ENCODE data around the gene ARL16. TPM values are rescaled to one million over a fixed set of nuclear protein-coding genes. Genes with fewer than 3 reads are reported as not detected.

ARL16 gene
- total and polyA plus RNA-seq, 2 experiments from 2014 or later = 40.4 to 54.9 TPM

GRCh38 chr17:81644496-81644895 is 39.1 kb downstream of the ARL16 start:
- no peak overlapping the region for H3K4me3 Mint-ChIP-seq
- peaks cover 5% of the 10 kb centered on the region; the same call in 1 of the 3 replicates for H3K9me3 Mint-ChIP-seq
- Histone ChIP-seq H3F3A (replicated peaks; ENCODE audit: low read depth) (peaks cover 13% of the 10 kb centered on the region; the same call in 1 of the 2 replicates), H2AFZ (no peak overlapping the region), H3K4me2 (no peak overlapping the region), H3K4me1 (ENCODE audit: insufficient read depth) (peaks cover 11% of the 10 kb centered on the region), H4K20me1 (replicated peaks; ENCODE audit: insufficient read depth) (no peaks in the 10 kb centered on the region), H3K9me2 (ENCODE audit: insufficient read depth) (no peaks in the 10 kb centered on the region), H3K4me3 (no peak overlapping the region), H3K79me2 (replicated peaks; ENCODE audit: insufficient read depth) (no peaks in the 10 kb centered on the region), H3K27me3 (ENCODE audit: insufficient read depth) (peaks cover 30% of the 10 kb centered on the region), H3K27ac (ENCODE audit: low read depth) (no peak overlapping the region), H3K36me3 (ENCODE audit: insufficient read depth) (no peaks in the 10 kb centered on the region)
- DNase-seq (ENCODE audit: low spot score) (no peak), ATAC-seq (no peak)
- TF ChIP-seq EZH2phosphoT487 (IDR thresholded peaks at IDR 0.05; ENCODE audit: unreplicated experiment) (no peak), EZH2 (IDR thresholded peaks at IDR 0.05; ENCODE audit: low read depth, unreplicated experiment) (no peak), POLR2AphosphoS5 (IDR thresholded peaks at IDR 0.05; ENCODE audit: low read depth) (no peak), NANOG (IDR thresholded peaks at IDR 0.05; ENCODE audit: borderline replicate concordance) (no peak), ETS1 (IDR thresholded peaks at IDR 0.05) (no peak), STAT1 (IDR thresholded peaks at IDR 0.05; ENCODE audit: unreplicated experiment) (no peak), CTCF (conservative IDR thresholded peaks at IDR 0.05; ENCODE audit: low read depth in 2 of 2) (no peak), ZNF331 (CRISPR knock-in tag; IDR thresholded peaks at IDR 0.05; ENCODE audit: low read depth) (no peak), CREB1 (CRISPR knock-in tag; IDR thresholded peaks at IDR 0.05; ENCODE audit: low read depth) (no peak), JUNB (IDR thresholded peaks at IDR 0.05; ENCODE audit: unreplicated experiment) (no peak), ZNF114 (CRISPR knock-in tag; IDR thresholded peaks at IDR 0.05) (no peak)
- TF ChIP-seq, protein P1, sequence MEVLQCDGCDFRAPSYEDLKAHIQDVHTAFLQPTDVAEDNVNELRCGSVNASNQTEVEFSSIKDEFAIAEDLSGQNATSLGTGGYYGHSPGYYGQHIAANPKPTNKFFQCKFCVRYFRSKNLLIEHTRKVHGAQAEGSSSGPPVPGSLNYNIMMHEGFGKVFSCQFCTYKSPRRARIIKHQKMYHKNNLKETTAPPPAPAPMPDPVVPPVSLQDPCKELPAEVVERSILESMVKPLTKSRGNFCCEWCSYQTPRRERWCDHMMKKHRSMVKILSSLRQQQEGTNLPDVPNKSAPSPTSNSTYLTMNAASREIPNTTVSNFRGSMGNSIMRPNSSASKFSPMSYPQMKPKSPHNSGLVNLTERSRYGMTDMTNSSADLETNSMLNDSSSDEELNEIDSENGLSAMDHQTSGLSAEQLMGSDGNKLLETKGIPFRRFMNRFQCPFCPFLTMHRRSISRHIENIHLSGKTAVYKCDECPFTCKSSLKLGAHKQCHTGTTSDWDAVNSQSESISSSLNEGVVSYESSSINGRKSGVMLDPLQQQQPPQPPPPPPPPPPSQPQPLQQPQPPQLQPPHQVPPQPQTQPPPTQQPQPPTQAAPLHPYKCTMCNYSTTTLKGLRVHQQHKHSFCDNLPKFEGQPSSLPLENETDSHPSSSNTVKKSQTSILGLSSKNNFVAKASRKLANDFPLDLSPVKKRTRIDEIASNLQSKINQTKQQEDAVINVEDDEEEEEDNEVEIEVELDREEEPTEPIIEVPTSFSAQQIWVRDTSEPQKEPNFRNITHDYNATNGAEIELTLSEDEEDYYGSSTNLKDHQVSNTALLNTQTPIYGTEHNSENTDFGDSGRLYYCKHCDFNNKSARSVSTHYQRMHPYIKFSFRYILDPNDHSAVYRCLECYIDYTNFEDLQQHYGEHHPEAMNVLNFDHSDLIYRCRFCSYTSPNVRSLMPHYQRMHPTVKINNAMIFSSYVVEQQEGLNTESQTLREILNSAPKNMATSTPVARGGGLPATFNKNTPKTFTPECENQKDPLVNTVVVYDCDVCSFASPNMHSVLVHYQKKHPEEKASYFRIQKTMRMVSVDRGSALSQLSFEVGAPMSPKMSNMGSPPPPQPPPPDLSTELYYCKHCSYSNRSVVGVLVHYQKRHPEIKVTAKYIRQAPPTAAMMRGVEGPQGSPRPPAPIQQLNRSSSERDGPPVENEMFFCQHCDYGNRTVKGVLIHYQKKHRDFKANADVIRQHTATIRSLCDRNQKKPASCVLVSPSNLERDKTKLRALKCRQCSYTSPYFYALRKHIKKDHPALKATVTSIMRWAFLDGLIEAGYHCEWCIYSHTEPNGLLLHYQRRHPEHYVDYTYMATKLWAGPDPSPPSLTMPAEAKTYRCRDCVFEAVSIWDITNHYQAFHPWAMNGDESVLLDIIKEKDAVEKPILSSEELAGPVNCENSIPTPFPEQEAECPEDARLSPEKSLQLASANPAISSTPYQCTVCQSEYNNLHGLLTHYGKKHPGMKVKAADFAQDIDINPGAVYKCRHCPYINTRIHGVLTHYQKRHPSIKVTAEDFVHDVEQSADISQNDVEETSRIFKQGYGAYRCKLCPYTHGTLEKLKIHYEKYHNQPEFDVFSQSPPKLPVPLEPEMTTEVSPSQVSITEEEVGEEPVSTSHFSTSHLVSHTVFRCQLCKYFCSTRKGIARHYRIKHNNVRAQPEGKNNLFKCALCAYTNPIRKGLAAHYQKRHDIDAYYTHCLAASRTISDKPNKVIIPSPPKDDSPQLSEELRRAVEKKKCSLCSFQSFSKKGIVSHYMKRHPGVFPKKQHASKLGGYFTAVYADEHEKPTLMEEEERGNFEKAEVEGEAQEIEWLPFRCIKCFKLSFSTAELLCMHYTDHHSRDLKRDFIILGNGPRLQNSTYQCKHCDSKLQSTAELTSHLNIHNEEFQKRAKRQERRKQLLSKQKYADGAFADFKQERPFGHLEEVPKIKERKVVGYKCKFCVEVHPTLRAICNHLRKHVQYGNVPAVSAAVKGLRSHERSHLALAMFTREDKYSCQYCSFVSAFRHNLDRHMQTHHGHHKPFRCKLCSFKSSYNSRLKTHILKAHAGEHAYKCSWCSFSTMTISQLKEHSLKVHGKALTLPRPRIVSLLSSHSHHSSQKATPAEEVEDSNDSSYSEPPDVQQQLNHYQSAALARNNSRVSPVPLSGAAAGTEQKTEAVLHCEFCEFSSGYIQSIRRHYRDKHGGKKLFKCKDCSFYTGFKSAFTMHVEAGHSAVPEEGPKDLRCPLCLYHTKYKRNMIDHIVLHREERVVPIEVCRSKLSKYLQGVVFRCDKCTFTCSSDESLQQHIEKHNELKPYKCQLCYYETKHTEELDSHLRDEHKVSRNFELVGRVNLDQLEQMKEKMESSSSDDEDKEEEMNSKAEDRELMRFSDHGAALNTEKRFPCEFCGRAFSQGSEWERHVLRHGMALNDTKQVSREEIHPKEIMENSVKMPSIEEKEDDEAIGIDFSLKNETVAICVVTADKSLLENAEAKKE (CRISPR knock-in tag; IDR thresholded peaks at IDR 0.05) = no peak
- H3K27me3 Mint-ChIP-seq (ENCODE audit: insufficient read depth, low read depth, poor library complexity) = peaks cover 33% of the 10 kb centered on the region
- H3K27ac Mint-ChIP-seq = no peak overlapping the region
- no peaks in the 10 kb centered on the region for H3K36me3 Mint-ChIP-seq (ENCODE audit: low read depth)
- peaks cover 6% of the 10 kb centered on the region for H3K4me1 Mint-ChIP-seq

Measured in GM23338 (cell line).